ENCODE results near the gene S100Z.

GRCh38 chr5:76808141-76808691, 41.6 kb upstream of the S100Z start:
- no peak for TF ChIP-seq ZNF274 (IDR thresholded peaks at IDR 0.05; ENCODE audit: low read depth, low read length)
- TF ChIP-seq SUZ12 (IDR thresholded peaks at IDR 0.05; ENCODE audit: extremely low read depth, insufficient read depth, insufficient read length) = no peak
- TF ChIP-seq YY1 (IDR thresholded peaks at IDR 0.05; ENCODE audit: insufficient read depth, insufficient read length) = no peak

Data from NT2/D1 (cell line).